GM19023 (cell line): ENCODE measurements around the gene GNAS-AS1.

Experiments used
- ATAC-seq: cut with Tn5 transposase; IDR thresholded peaks from one replicate; pipeline ENCODE4 v1.9.1; 2021; ENCODE audit warnings: mild to moderate bottlenecking, moderate library complexity; ENCODE audit not compliant: unreplicated experiment

Gene GNAS-AS1

DNA sequence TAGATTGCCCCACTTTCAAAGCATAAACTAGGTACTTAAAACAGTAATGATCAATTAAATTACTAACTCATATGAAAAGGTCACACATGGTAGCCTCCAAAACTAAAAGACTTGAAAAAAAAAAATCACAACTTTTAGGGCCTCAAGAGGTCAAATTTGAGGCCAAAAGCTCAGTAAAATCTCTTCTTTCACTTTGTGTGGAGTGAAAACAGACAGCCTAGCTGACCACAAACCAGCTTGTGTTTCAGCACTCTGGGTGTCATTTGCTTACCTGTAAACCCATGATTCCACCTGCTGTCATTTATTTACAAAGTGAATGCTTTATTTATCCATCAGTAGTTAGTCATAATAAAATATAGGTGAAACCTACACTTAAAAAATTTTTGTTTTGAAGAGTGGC is 35.8 kb upstream of the GNAS-AS1 start:
- no peak for ATAC-seq

GRCh38 chr20:58884966-58885365 is 34.3 kb upstream of the GNAS-AS1 start:
- no peak for ATAC-seq

DNA sequence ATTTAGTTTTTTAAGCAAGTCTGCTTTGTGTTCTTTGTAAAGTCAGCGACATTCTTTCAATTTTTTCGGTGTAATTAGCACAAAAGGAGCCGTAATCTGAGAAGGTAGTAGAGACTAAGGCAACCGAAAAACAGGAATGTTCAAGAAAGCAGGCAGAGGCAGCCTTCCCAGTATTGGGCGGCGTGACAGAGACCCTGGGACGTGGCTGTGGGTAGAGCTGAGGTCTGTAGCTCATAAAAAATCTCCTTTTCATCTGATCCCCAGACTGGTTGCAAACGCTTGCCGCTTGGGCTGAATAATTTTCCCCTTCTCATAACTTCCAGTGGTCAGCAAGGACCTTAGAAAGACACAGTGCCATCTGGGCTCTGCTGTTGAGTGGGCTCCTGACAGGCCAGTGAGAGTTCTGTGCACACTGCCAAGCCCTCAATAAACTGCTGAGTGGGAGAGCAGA is 32.6 kb upstream of the GNAS-AS1 start:
- no peak for ATAC-seq

DNA sequence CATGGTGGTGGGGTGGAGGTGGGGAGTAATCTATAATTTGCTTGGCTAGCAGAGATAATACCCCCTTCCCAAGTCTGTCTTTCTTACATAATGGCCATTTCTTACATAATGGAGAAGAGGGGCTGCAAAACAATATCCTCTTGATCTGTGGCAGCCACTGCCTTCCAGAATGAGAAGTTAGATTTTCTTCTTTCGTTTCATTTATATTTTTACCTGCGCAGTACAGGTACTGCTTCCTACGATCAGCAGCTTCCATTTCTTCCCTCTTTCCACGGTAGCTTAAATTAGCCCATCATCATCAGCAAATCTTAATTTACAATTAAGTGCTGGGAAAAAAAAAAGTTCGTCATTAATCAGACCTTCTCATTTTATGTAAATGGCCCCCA is 32.0 kb upstream of the GNAS-AS1 start:
- ATAC-seq = no peak

- ATAC-seq = no peak
Observed at GRCh38 chr20:58880994-58881752, 30.5 kb upstream of the GNAS-AS1 start.

- ATAC-seq = no peak
Observed at GRCh38 chr20:58880441-58880840, 29.7 kb upstream of the GNAS-AS1 start.

DNA sequence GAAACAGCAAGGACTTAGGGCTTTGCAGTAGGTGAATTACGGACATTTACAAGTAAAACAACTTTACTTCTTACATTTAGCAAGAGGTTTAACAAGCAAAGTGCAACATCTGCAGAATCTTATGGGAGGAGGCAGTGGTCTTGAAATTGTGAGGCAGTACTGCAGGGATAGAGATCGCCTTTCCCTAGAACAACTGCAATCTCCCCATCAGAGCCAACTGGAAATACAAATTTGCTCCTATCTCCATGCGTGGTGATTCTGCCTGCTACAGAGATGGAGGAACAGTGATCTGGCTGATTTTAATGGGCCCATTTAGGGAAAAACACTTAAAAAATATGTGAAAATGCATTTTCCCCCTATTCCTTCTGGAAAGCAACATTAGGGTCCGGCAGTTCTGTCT is 27.7 kb upstream of the GNAS-AS1 start:
- ATAC-seq = no peak

GRCh38 chr20:58877976-58878360 is 27.3 kb upstream of the GNAS-AS1 start:
- no peak for ATAC-seq

GRCh38 chr20:58877050-58877975 is 26.6 kb upstream of the GNAS-AS1 start:
- no peak for ATAC-seq

- no peak for ATAC-seq
Observed at GRCh38 chr20:58876437-58876836, 25.7 kb upstream of the GNAS-AS1 start.

DNA sequence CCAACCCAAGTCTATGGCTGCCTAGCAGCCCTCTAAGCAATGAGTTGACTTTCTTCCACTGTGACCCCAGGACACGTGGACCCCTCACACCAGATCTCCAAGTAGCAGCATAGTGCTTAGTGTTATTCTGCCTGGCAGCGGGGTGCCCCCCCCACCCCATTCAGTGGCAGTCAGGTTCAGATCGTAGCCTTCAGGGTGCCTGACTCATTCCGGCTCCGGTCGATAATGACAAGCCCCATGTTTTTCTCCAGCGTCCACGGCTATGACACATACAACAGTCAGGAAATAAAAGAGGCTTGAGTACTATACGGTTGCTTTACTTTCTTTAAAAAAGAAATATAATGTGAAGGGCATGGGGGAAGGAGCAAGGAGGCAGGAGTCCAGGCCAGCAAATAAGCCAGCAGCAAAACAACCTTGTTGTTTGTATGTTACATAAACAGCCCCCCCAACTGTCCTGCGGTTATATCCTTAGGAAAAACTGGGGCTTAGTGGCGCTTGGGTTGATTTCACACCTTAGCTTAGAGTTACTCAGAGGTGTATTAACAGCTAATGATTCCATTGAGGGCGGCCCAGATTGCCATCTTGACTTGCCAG is 24.9 kb upstream of the GNAS-AS1 start:
- no peak for ATAC-seq

GRCh38 chr20:58875111-58875510 is 24.4 kb upstream of the GNAS-AS1 start:
- ATAC-seq = no peak

- no peak for ATAC-seq
Observed at GRCh38 chr20:58874469-58874868, 23.8 kb upstream of the GNAS-AS1 start.

GRCh38 chr20:58871533-58872102 is 20.9 kb upstream of the GNAS-AS1 start:
- ATAC-seq = no peak

- ATAC-seq = no peak
Observed at GRCh38 chr20:58870293-58871014, 19.8 kb upstream of the GNAS-AS1 start.

GRCh38 chr20:58869662-58870227 is 19.0 kb upstream of the GNAS-AS1 start:
- ATAC-seq = no peak

DNA sequence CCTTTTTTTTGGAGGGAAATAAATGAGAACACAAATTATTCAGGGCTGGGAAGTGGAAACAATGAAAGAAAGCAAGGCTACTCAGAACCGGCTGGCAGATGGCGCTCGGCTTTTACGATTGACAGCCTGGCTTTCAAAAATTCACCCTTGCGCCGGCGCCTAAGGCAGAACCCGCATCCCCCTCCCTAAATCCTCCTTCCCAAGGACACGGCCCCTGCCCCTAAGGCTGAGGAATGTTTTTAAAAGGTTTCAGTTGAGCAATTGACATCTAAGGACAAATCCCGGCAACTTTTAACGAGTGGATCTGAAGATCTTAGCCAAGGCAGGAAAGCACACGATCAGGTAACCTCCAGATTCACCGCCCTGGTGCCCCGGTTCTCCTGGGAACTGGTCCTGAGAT is 18.1 kb upstream of the GNAS-AS1 start:
- ATAC-seq = no peak

DNA sequence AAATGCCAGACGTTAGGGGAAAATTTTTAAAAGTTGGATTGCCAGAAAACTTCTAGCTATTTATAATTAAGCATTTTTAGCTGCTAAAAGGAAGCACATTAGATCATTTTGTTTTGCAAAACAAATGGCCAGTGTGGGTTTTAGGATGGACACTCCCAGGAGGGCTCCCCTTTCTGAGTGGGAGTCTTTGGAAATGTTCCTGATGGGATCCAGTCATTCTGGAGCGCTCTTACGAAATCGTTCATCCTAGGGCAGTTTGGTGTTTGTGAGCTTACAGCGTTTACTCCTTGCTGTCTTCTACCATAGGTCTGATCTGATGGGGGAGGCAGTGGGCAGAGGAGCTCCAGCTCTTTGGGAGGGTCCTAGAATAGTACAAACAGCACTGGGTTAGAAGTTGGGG is 16.5 kb upstream of the GNAS-AS1 start:
- ATAC-seq = no peak

GRCh38 chr20:58865843-58866242 is 15.1 kb upstream of the GNAS-AS1 start:
- no peak for ATAC-seq

GRCh38 chr20:58864346-58864745 is 13.6 kb upstream of the GNAS-AS1 start:
- ATAC-seq = no peak
